Activated B cell treated with CpG ODN at 0.5 μM for 24 hours (primary cell): ENCODE data around the gene FA2H. TPM values are rescaled to one million over a fixed set of nuclear protein-coding genes. Genes with fewer than 3 reads are reported as not detected.
"Not testable (repeated sequence)": the region's sequence is repeated elsewhere in the genome, so short reads cannot be mapped to it uniquely, and the experiment has no call there.

Source experiments
- ATAC-seq: fragments of 200-7000 bp; cut with Tn5 transposase; one replicate; pipeline ENCODE4 v1.10.0; 2021; ENCODE audit warnings: low read depth, mild to moderate bottlenecking, moderate library complexity
- CTCF ChIA-PET: fragments of 350-600 bp; sonication (Branson Sonifier 250); formaldehyde crosslinking; loops from one replicate; lab custom pipeline; 2021; ENCODE audit warnings: antibody characterized with exemption; lab: Charles Lee
- POLR2A ChIA-PET: fragments of 350-600 bp; sonication (Branson Sonifier 250); formaldehyde crosslinking; loops from one replicate; lab custom pipeline; 2021; ENCODE audit warnings: antibody characterized with exemption; lab: Charles Lee
- DNase-seq: peaks from one replicate; pipeline ENCODE4 v3.0.0; 2022
- H3K27ac Mint-ChIP-seq: one replicate; pipeline ENCODE4 v1.8.0; 2020; ENCODE audit warnings: mixed read lengths
- H3K27me3 Mint-ChIP-seq: one replicate; pipeline ENCODE4 v1.8.0; 2021; ENCODE audit warnings: mixed read lengths
- H3K36me3 Mint-ChIP-seq: one replicate; pipeline ENCODE4 v1.8.0; 2021; ENCODE audit warnings: low read depth, mixed read lengths
- H3K4me1 Mint-ChIP-seq: one replicate; pipeline ENCODE4 v1.8.0; 2021; ENCODE audit warnings: mixed read lengths
- H3K4me3 Mint-ChIP-seq: one replicate; pipeline ENCODE4 v1.8.0; 2020; ENCODE audit warnings: mild to moderate bottlenecking, mixed read lengths
- H3K9me3 Mint-ChIP-seq: one replicate; pipeline ENCODE4 v1.8.0; 2020; ENCODE audit warnings: mixed read lengths
- CTCF ChIP-seq: fragments of 200-600 bp; IDR thresholded peaks from one replicate; pipeline ENCODE4 v1.8.0; 2022; ENCODE audit warnings: antibody characterized with exemption, mild to moderate bottlenecking
- intact Hi-C: fragments of 100-400 bp; cut with micrococcal nuclease; formaldehyde crosslinking; loops from one replicate; pipeline ENCODE4 v1.15.1; 2024
- total RNA-seq: library from RNA; stranded (reverse); gene quantifications from 2 replicates; pipeline ENCODE4 v1.2.3, GENCODE V29; 2022

Gene FA2H
- total RNA-seq, 1 donor from 2014 or later, result 0.78 TPM

- H3K4me3 Mint-ChIP-seq, result no peak overlapping the region
- peaks cover 20% of the 10 kb centered on the region for H3K27me3 Mint-ChIP-seq
- CTCF ChIA-PET, result no interaction called here
These were observed 3.6 kb downstream of the FA2H start for GRCh38 chr16:74770831-74771526.

GRCh38 chr16:74769586-74770190 lies 4.9 kb downstream of the FA2H start:
- peaks cover 12% of the 10 kb centered on the region for H3K27me3 Mint-ChIP-seq
- no peak for TF ChIP-seq CTCF
- CTCF ChIA-PET, result no interaction called here

More at GRCh38 chr16:74770831-74771526, 3.6 kb downstream of the FA2H start:
- H3K36me3 Mint-ChIP-seq, result peaks cover 2% of the 10 kb centered on the region
- TF ChIP-seq CTCF, result no peak
- peaks cover 34% of the 10 kb centered on the region for H3K4me1 Mint-ChIP-seq
- no peaks in the 10 kb centered on the region for H3K9me3 Mint-ChIP-seq
- intact Hi-C loops, result no loop called here
- DNase-seq (no peak), ATAC-seq (no peak)
- POLR2A ChIA-PET, result no interaction called here
- H3K27ac Mint-ChIP-seq, result no peak overlapping the region

GRCh38 chr16:74768239-74768638 lies 6.4 kb downstream of the FA2H start:
- ChIA-PET CTCF (no interaction called here), POLR2A (no interaction called here)
- TF ChIP-seq CTCF, result no peak
- intact Hi-C loops, result no loop called here
- H3K36me3 Mint-ChIP-seq, result peaks cover 2% of the 10 kb centered on the region
- H3K4me1 Mint-ChIP-seq, result peaks cover 21% of the 10 kb centered on the region
- H3K27me3 Mint-ChIP-seq, result peaks cover 11% of the 10 kb centered on the region
- H3K9me3 Mint-ChIP-seq, result peaks cover 7% of the 10 kb centered on the region
- no peak for ATAC-seq
- no peak overlapping the region for H3K4me3 Mint-ChIP-seq
- no peak overlapping the region for H3K27ac Mint-ChIP-seq
- no peak for DNase-seq

More at GRCh38 chr16:74769586-74770190, 4.9 kb downstream of the FA2H start:
- Mint-ChIP-seq H3K9me3 (no peaks in the 10 kb centered on the region), H3K4me3 (no peak overlapping the region), H3K4me1 (peaks cover 28% of the 10 kb centered on the region), H3K27ac (no peak overlapping the region), H3K36me3 (peaks cover 2% of the 10 kb centered on the region)
- intact Hi-C loops, result no loop called here
- POLR2A ChIA-PET, result no interaction called here
- no peak for DNase-seq
- ATAC-seq, result no peak

- Mint-ChIP-seq H3K4me1 (peaks cover 21% of the 10 kb centered on the region), H3K9me3 (peaks cover 7% of the 10 kb centered on the region), H3K36me3 (peaks cover 2% of the 10 kb centered on the region), H3K4me3 (no peak overlapping the region), H3K27ac (no peak overlapping the region), H3K27me3 (peaks cover 11% of the 10 kb centered on the region)
- intact Hi-C loops, result no loop called here
- CTCF ChIA-PET, result no interaction called here
- DNase-seq (no peak), ATAC-seq (no peak)
- no peak for TF ChIP-seq CTCF
- POLR2A ChIA-PET, result no interaction called here
These were observed 6.9 kb downstream of the FA2H start for GRCh38 chr16:74767749-74768148.

- ATAC-seq (no peak), DNase-seq (no peak)
- Mint-ChIP-seq H3K36me3 (peaks cover 2% of the 10 kb centered on the region), H3K4me1 (peaks cover 14% of the 10 kb centered on the region), H3K9me3 (peaks cover 7% of the 10 kb centered on the region), H3K4me3 (no peak overlapping the region), H3K27ac (no peak overlapping the region), H3K27me3 (peaks cover 11% of the 10 kb centered on the region)
- POLR2A ChIA-PET, result no interaction called here
- TF ChIP-seq CTCF, result no peak
- intact Hi-C loops, result no loop called here
- CTCF ChIA-PET, result interaction anchor here (1.6 kb wide), 1 partner anchor 95 kb away, joined by 4 read pairs; no protein-coding TSS in a partner anchor
These were observed 7.9 kb downstream of the FA2H start for GRCh38 chr16:74766729-74767128.

GRCh38 chr16:74764184-74764583 lies 10.4 kb downstream of the FA2H start:
- CTCF ChIA-PET, DNase-seq, intact Hi-C loops, H3K4me1 Mint-ChIP-seq, ATAC-seq, H3K27ac Mint-ChIP-seq, H3K9me3 Mint-ChIP-seq, H3K36me3 Mint-ChIP-seq, H3K4me3 Mint-ChIP-seq: not testable (repeated sequence)
- POLR2A ChIA-PET, result interaction anchor here (0.6 kb wide), 1 partner anchor 329 kb away, joined by 6 read pairs; no protein-coding TSS in a partner anchor
- peaks cover 11% of the 10 kb centered on the region for H3K27me3 Mint-ChIP-seq
